Stimulated activated naive CD8-positive, alpha-beta T cell treated with anti-CD3 and anti-CD28 coated beads, Interleukin-15, Interleukin-2, amounts not matched to agents 100 ng/mL and 50 ng/mL, for 24 hours (primary cell): ENCODE data around the gene DPP10.
"Not testable (repeated sequence)": the region's sequence is repeated elsewhere in the genome, so short reads cannot be mapped to it uniquely, and the experiment has no call there.

Experiments used
- H3K27ac Mint-ChIP-seq: one replicate; pipeline ENCODE4 v1.8.0; 2021; ENCODE audit warnings: mild to moderate bottlenecking, mixed read lengths
- H3K27me3 Mint-ChIP-seq: one replicate; pipeline ENCODE4 v1.8.0; 2021; ENCODE audit warnings: mixed read lengths
- H3K36me3 Mint-ChIP-seq: one replicate; pipeline ENCODE4 v1.8.0; 2021; ENCODE audit warnings: low read depth, mixed read lengths
- H3K4me1 Mint-ChIP-seq: one replicate; pipeline ENCODE4 v1.8.0; 2021; ENCODE audit warnings: low read depth, mixed read lengths
- H3K4me3 Mint-ChIP-seq: one replicate; pipeline ENCODE4 v1.8.0; 2021; ENCODE audit warnings: mild to moderate bottlenecking, mixed read lengths
- H3K9me3 Mint-ChIP-seq: one replicate; pipeline ENCODE4 v1.8.0; 2021; ENCODE audit warnings: mixed read lengths

The DPP10 gene

DNA sequence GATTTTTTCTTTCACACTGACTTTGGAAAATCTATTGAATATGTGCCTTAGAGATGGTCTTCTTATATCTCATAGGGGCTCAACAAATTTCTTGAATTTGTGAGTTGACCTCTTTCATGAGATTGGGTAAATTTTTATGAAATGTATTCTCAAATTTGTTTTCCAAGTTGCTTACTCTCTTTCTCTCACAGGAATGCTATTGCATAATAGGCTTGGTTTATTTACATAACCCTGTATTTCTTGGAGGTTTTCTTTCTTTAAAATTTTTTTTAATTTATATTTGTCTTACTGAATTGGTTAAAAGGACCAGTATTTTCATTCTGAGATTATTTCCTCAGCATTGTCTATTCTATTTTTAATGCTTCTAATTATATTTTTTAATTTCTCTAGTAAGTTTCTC, 917.1 kb downstream of the DPP10 start:
- H3K27me3 Mint-ChIP-seq: no peaks in the 10 kb centered on the region
- H3K9me3 Mint-ChIP-seq: peaks cover 15% of the 10 kb centered on the region
- no peaks in the 10 kb centered on the region for H3K36me3 Mint-ChIP-seq
- no peaks in the 10 kb centered on the region for H3K4me1 Mint-ChIP-seq
- no peak overlapping the region for H3K27ac Mint-ChIP-seq
- no peak overlapping the region for H3K4me3 Mint-ChIP-seq

- Mint-ChIP-seq H3K4me1 (no peaks in the 10 kb centered on the region), H3K4me3 (no peak overlapping the region), H3K9me3 (peaks cover 15% of the 10 kb centered on the region), H3K27me3 (no peaks in the 10 kb centered on the region), H3K36me3 (no peaks in the 10 kb centered on the region), H3K27ac (no peak overlapping the region)
These were observed 921.7 kb downstream of the DPP10 start for GRCh38 chr2:115364093-115364492.

GRCh38 chr2:115369400-115369799, 927.0 kb downstream of the DPP10 start:
- H3K4me1 Mint-ChIP-seq: no peaks in the 10 kb centered on the region
- H3K4me3 Mint-ChIP-seq: no peak overlapping the region
- H3K27me3 Mint-ChIP-seq: no peaks in the 10 kb centered on the region
- no peaks in the 10 kb centered on the region for H3K36me3 Mint-ChIP-seq
- H3K27ac Mint-ChIP-seq: no peak overlapping the region
- H3K9me3 Mint-ChIP-seq: peaks cover 22% of the 10 kb centered on the region

DNA sequence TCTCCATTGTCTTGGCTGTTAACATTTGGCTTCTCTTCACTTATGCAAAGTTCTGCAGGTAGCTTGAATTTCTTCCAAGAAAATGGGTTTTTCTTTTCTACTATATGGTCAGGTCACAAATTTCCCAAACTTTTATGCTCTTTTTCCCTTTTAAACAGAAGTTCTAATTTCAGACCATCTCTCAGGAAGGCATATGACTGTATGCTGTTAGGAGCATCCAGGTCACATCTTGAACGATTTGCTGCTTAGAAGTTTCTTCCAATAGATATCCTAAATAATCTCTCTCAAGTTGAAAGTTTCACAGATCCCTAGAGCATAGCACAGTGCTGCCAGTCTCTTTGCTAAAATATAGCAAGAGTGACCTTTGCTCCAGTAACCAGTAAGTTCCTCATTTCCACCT, 932.5 kb downstream of the DPP10 start:
- Mint-ChIP-seq H3K4me1 (no peaks in the 10 kb centered on the region), H3K4me3 (no peak overlapping the region), H3K9me3 (peaks cover 36% of the 10 kb centered on the region), H3K27ac (no peak overlapping the region), H3K27me3 (no peaks in the 10 kb centered on the region), H3K36me3 (peaks cover 7% of the 10 kb centered on the region)

GRCh38 chr2:115384399-115384798, 942.0 kb downstream of the DPP10 start:
- no peak overlapping the region for H3K4me3 Mint-ChIP-seq
- no peaks in the 10 kb centered on the region for H3K27me3 Mint-ChIP-seq
- no peaks in the 10 kb centered on the region for H3K4me1 Mint-ChIP-seq
- H3K27ac Mint-ChIP-seq: no peak overlapping the region
- peaks cover 26% of the 10 kb centered on the region for H3K9me3 Mint-ChIP-seq
- no peaks in the 10 kb centered on the region for H3K36me3 Mint-ChIP-seq

DNA sequence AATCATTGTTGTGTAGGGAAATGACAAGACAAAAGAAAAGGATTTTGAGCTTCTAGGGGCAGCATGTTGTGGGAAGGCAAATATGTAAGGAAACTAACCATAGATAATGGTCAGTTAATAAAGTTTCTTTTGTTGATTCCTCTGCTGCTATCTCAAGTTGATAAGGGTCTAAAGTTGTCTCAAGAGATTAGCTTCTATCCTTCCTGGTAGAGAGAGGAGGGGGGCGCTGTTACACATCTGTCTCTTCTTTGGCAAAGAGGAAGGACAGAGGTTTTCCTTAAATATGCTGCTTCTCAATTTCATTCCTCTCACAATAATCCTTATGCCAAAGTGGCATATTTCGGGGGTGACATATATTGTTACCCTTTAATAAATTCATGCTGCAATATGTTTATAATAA, 944.0 kb downstream of the DPP10 start:
- peaks cover 16% of the 10 kb centered on the region for H3K9me3 Mint-ChIP-seq

DNA sequence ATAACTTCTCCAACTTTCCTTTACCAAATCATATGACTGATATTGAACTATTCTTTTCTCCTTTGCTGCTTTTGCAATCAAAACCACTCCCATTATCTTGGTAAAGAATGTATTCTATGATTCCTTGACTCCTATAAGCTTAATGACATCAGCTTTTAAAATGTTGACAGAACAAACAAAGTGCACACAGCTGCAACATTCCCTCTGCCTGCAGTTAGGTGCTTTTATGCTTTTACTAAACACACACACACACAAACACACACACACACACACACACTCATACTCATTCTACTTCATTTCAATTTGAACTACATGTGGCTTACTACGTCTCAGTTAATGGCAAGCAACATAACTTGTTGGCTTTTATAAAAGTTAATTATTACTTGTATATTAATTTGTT, 946.6 kb downstream of the DPP10 start:
- Mint-ChIP-seq H3K9me3 (peaks cover 9% of the 10 kb centered on the region), H3K36me3 (no peaks in the 10 kb centered on the region), H3K4me1 (no peaks in the 10 kb centered on the region), H3K27me3 (no peaks in the 10 kb centered on the region), H3K27ac (no peak overlapping the region), H3K4me3 (no peak overlapping the region)

More for the DNA sequence above, 944.0 kb downstream of the DPP10 start:
- no peak overlapping the region for H3K4me3 Mint-ChIP-seq
- no peak overlapping the region for H3K27ac Mint-ChIP-seq
- H3K27me3 Mint-ChIP-seq: no peaks in the 10 kb centered on the region
- no peaks in the 10 kb centered on the region for H3K4me1 Mint-ChIP-seq
- no peaks in the 10 kb centered on the region for H3K36me3 Mint-ChIP-seq

DNA sequence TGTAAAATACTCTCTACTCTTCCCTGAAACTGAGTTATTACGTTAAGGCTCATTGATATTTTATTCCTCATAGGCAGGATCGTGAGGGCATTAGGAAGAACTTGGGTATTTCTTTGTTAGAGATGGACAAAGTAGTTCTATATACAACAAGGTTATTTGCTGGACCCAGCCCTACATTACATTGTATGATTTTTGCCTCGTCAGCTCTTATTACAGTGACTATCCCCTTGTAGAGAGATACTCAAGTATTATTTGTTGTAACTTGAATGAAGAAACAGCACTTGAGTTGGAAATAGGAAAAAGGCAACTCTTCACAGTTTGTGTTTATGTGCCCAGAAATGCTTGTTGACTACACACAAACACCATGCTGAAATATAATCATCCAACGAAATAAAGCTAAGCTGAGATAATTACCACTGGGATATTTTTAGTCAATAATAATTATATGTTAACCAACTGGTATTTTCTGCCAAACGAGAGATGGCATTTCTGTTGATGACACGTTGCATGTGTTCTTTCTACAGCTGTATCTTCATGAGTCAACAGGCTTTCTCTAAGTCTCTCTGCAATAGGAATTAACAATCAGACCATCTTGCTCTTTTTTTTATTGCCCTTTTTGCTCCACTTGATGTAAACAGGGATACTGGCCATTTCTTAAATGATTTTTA, 947.6 kb downstream of the DPP10 start:
- H3K27me3 Mint-ChIP-seq: no peaks in the 10 kb centered on the region

DNA sequence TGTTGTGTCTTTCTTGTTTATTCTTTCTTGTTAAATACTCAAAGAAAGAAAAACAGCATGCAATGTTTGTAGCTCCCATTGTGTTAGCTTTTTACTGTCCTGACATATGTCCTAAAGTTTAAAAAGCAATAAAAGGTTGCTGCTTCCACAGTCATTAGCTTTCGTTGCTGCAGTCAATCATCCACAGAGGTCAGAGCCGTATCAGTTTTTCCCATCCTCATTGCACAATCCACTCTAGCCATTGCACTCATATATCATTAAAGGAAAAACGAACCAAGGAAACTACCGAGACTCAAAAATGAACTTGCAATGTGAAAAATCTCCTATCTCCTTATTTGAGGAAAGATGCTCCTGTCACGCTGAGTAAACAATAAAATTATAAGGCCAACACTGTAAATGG, 954.1 kb downstream of the DPP10 start:
- H3K4me1 Mint-ChIP-seq: no peaks in the 10 kb centered on the region
- H3K4me3 Mint-ChIP-seq: no peak overlapping the region
- no peak overlapping the region for H3K27ac Mint-ChIP-seq
- H3K9me3 Mint-ChIP-seq: peaks cover 15% of the 10 kb centered on the region
- H3K27me3 Mint-ChIP-seq: no peaks in the 10 kb centered on the region
- H3K36me3 Mint-ChIP-seq: no peaks in the 10 kb centered on the region

More for the DNA sequence above, 947.6 kb downstream of the DPP10 start:
- Mint-ChIP-seq H3K27ac (no peak overlapping the region), H3K4me1 (no peaks in the 10 kb centered on the region), H3K36me3 (no peaks in the 10 kb centered on the region), H3K4me3 (no peak overlapping the region), H3K9me3 (peaks cover 4% of the 10 kb centered on the region)

- H3K36me3 Mint-ChIP-seq: no peaks in the 10 kb centered on the region
- no peaks in the 10 kb centered on the region for H3K4me1 Mint-ChIP-seq
- H3K27me3 Mint-ChIP-seq: no peaks in the 10 kb centered on the region
- H3K9me3 Mint-ChIP-seq: peaks cover 15% of the 10 kb centered on the region
- no peak overlapping the region for H3K4me3 Mint-ChIP-seq
- H3K27ac Mint-ChIP-seq: no peak overlapping the region
These were observed 958.5 kb downstream of the DPP10 start for GRCh38 chr2:115400940-115401339.

- Mint-ChIP-seq H3K9me3 (peaks cover 22% of the 10 kb centered on the region), H3K4me1 (no peaks in the 10 kb centered on the region), H3K27me3 (no peaks in the 10 kb centered on the region), H3K36me3 (no peaks in the 10 kb centered on the region), H3K27ac (no peak overlapping the region), H3K4me3 (no peak overlapping the region)
These were observed 970.1 kb downstream of the DPP10 start for GRCh38 chr2:115412501-115412900.

DNA sequence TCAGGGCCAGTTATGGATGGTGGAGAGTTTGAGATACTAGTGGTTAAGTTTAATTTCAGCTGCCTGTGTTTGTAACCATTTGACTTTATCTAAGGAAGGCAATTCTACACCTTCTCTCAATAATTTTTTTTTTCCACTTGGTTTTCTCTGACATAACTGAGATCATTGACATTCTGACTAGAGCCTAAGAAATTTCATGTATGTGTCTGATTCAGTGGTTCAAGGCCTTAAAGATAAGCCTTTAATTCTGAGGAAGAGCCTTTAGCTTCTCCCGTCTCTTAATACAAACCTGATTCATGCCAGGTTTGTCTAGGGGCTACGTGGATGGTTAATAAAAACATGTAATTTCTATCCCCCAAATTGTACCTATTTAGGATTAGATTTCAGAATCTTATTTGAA, 971.4 kb downstream of the DPP10 start:
- H3K36me3 Mint-ChIP-seq: no peaks in the 10 kb centered on the region
- no peaks in the 10 kb centered on the region for H3K27me3 Mint-ChIP-seq
- no peaks in the 10 kb centered on the region for H3K4me1 Mint-ChIP-seq
- no peak overlapping the region for H3K27ac Mint-ChIP-seq
- H3K4me3 Mint-ChIP-seq: no peak overlapping the region
- H3K9me3 Mint-ChIP-seq: peaks cover 28% of the 10 kb centered on the region

- no peaks in the 10 kb centered on the region for H3K36me3 Mint-ChIP-seq
- peaks cover 24% of the 10 kb centered on the region for H3K9me3 Mint-ChIP-seq
- H3K4me3 Mint-ChIP-seq: no peak overlapping the region
- H3K27me3 Mint-ChIP-seq: no peaks in the 10 kb centered on the region
- no peak overlapping the region for H3K27ac Mint-ChIP-seq
- no peaks in the 10 kb centered on the region for H3K4me1 Mint-ChIP-seq
These were observed 972.0 kb downstream of the DPP10 start for GRCh38 chr2:115414466-115414865.

GRCh38 chr2:115422004-115422634, 979.7 kb downstream of the DPP10 start:
- Mint-ChIP-seq H3K36me3 (no peaks in the 10 kb centered on the region), H3K9me3 (peaks cover 13% of the 10 kb centered on the region), H3K4me1 (no peaks in the 10 kb centered on the region), H3K4me3 (no peak overlapping the region), H3K27me3 (no peaks in the 10 kb centered on the region), H3K27ac (no peak overlapping the region)

DNA sequence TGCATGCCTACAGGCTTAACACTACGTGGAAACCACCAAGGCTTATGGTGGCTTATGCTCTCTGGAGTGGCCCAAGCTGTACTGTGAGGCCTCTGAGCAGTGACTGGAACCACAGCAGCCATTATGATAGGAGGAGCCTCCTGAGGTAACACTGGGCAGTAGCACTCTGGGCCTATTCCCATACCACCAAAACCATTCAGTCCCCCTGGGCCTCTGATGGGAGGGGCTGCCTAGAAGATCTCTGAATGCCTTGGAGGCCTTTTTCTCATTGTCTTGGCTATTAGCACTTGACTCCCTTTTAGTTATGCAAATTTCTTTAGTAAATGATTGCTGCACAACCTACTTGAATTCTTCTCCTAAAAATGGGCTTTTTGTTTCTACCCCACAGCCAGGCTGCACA, 985.0 kb downstream of the DPP10 start:
- no peak overlapping the region for H3K27ac Mint-ChIP-seq
- no peaks in the 10 kb centered on the region for H3K4me1 Mint-ChIP-seq
- H3K4me3 Mint-ChIP-seq: no peak overlapping the region
- no peaks in the 10 kb centered on the region for H3K36me3 Mint-ChIP-seq
- H3K9me3 Mint-ChIP-seq: peaks cover 15% of the 10 kb centered on the region
- H3K27me3 Mint-ChIP-seq: no peaks in the 10 kb centered on the region

- H3K36me3 Mint-ChIP-seq, H3K4me3 Mint-ChIP-seq, H3K27ac Mint-ChIP-seq, H3K4me1 Mint-ChIP-seq, H3K27me3 Mint-ChIP-seq: not testable (repeated sequence)
- H3K9me3 Mint-ChIP-seq: peaks cover 13% of the 10 kb centered on the region
These were observed 998.3 kb downstream of the DPP10 start for GRCh38 chr2:115440746-115441145.
